GM12878 (cell line): ENCODE results near the gene MEAK7. TPM values are rescaled to one million over a fixed set of nuclear protein-coding genes. Genes with fewer than 3 reads are reported as not detected.
A peak's percentile ranks its signal among the peaks of the same experiment; 100 is the strongest.

Experiments used
- ATAC-seq: fragments of 200-7000 bp; cut with Tn5 transposase; 3 replicates; pipeline ENCODE4 v1.9.1; 2020; ENCODE audit warnings: mild to moderate bottlenecking, moderate library complexity
- BruUV-seq: library from RNA; stranded (reverse); fragments of 400-500 nt; replicated peaks from 2 replicates; lab custom pipeline; 2021; lab: Mats Ljungman, UMichigan
- CTCF ChIA-PET: fragments of 300-600 bp; sonication (Branson Sonifier 250); formaldehyde crosslinking; extraction: SDS; loops from one replicate; lab custom pipeline; 2021; ENCODE audit warnings: inconsistent platforms; lab: Yijun Ruan, JAX
- POLR2A ChIA-PET: fragments of 350-600 bp; formaldehyde crosslinking; extraction: SDS; loops from one replicate; lab custom pipeline; 2021; ENCODE audit warnings: inconsistent platforms; lab: Charles Lee
- RAD21 ChIA-PET: fragments of 300-600 bp; sonication (Branson Sonifier 250); formaldehyde crosslinking; loops from one replicate; lab custom pipeline; 2023; ENCODE audit warnings: antibody characterized with exemption; ENCODE audit not compliant: unreplicated experiment; lab: Charles Lee
- SMC1A ChIA-PET: fragments of 300-600 bp; sonication (Branson Sonifier 250); formaldehyde crosslinking; loops from one replicate; lab custom pipeline; 2023; ENCODE audit not compliant: unreplicated experiment, uncharacterized antibody; lab: Charles Lee
- DNase-seq: peaks from one replicate; pipeline ENCODE4 v3.0.0-alpha.2; 2011; ENCODE audit warnings: low read depth, low spot score
- FAIRE-seq: peaks from 3 replicates; lab custom pipeline; 2011; peaks lifted over from hg19 to GRCh38; lab: Jason Lieb, UNC
- H2AFZ ChIP-seq: 2 replicates; pipeline ENCODE4 v1.6.0; 2011; ENCODE audit warnings: low read depth, low read length, control low read depth; ENCODE audit not compliant: control insufficient read depth
- H3K27ac ChIP-seq: 2 replicates; pipeline ENCODE4 v1.5.1; 2011; ENCODE audit warnings: control low read depth; ENCODE audit not compliant: control insufficient read depth, insufficient read depth
- H3K27me3 ChIP-seq, 2 experiments: replicated peaks in 1 of 2; 2 replicates each; pipeline versions ENCODE4 v1.6.0 to v1.6.1; 2011; ENCODE audit warnings: low read length in 1 of 2; ENCODE audit not compliant: control insufficient read depth in 2 of 2, insufficient read depth in 2 of 2
- H3K36me3 ChIP-seq, 2 experiments: 2 replicates each; pipeline ENCODE4 v1.5.1; 2011; ENCODE audit warnings: low read length in 1 of 2; ENCODE audit not compliant: control insufficient read depth in 2 of 2, insufficient read depth in 2 of 2
- H3K4me1 ChIP-seq: 2 replicates; pipeline ENCODE4 v1.6.1; 2011; ENCODE audit warnings: mild to moderate bottlenecking, low read length, moderate library complexity, mixed read lengths; ENCODE audit not compliant: control insufficient read depth, insufficient read depth
- H3K4me2 ChIP-seq: 2 replicates; pipeline ENCODE4 v1.6.0; 2011; ENCODE audit warnings: control low read depth; ENCODE audit not compliant: control insufficient read depth, insufficient read depth
- H3K4me3 ChIP-seq: fragments of 200-600 bp; sonication (generic); 2 replicates; pipeline ENCODE4 v1.5.1; 2016
- H3K79me2 ChIP-seq: 2 replicates; pipeline ENCODE4 v1.6.0; 2011; ENCODE audit warnings: low read length; ENCODE audit not compliant: control insufficient read depth, insufficient read depth
- H3K9ac ChIP-seq: 2 replicates; pipeline ENCODE4 v1.8.0; 2011; ENCODE audit warnings: low read length, control low read depth, mixed read lengths; ENCODE audit not compliant: control insufficient read depth, insufficient read depth
- H3K9me3 ChIP-seq: replicated peaks from 3 replicates; pipeline ENCODE4 v1.5.1; 2011; ENCODE audit warnings: mild to moderate bottlenecking, low read length; ENCODE audit not compliant: control insufficient read depth, insufficient read depth
- H4K20me1 ChIP-seq: 2 replicates; pipeline ENCODE4 v1.6.0; 2011; ENCODE audit not compliant: control insufficient read depth, insufficient read depth
- BCL3 ChIP-seq: IDR thresholded peaks from 2 replicates; pipeline ENCODE4 v1.6.1; 2011; ENCODE audit warnings: borderline replicate concordance, low read depth, mild to moderate bottlenecking, moderate library complexity, low read length; ENCODE audit not compliant: insufficient read depth, poor library complexity, severe bottlenecking
- BHLHE40 ChIP-seq, 2 experiments: fragments of 450-650 bp in 1 of 2; IDR thresholded peaks; 2 replicates each; pipeline ENCODE4 v1.6.1; 2011 to 2017; ENCODE audit warnings: low read depth in 2 of 2, borderline replicate concordance in 1 of 2, improper control_type of control experiment in 1 of 2, low read length in 1 of 2, mild to moderate bottlenecking in 1 of 2
- EP300 ChIP-seq, 2 experiments: fragments of 150-350 bp in 1 of 2; IDR thresholded peaks; 2 replicates each; pipeline ENCODE4 v1.6.1; 2011 to 2012; ENCODE audit warnings: low read depth in 2 of 2, low read length in 2 of 2, borderline replicate concordance in 1 of 2, improper control_type of control experiment in 1 of 2, inconsistent platforms in 1 of 2; ENCODE audit not compliant: control insufficient read depth in 1 of 2
- FOXM1 ChIP-seq: IDR thresholded peaks from 2 replicates; pipeline ENCODE4 v1.6.1; 2012; ENCODE audit warnings: low read depth, mild to moderate bottlenecking, inconsistent platforms, low read length, moderate library complexity
- HCFC1 ChIP-seq: fragments of 150-350 bp; IDR thresholded peaks from 2 replicates; pipeline ENCODE4 v1.6.1; 2014; ENCODE audit warnings: low read length
- IKZF2 ChIP-seq, 2 experiments: fragments of 450-650 bp; IDR thresholded peaks; 2 replicates each; pipeline ENCODE4 v1.6.1; 2017; ENCODE audit warnings: mild to moderate bottlenecking in 2 of 2, moderate library complexity in 2 of 2
- JUNB ChIP-seq: IDR thresholded peaks from 2 replicates; pipeline ENCODE4 v1.6.1; 2016; ENCODE audit warnings: antibody characterized with exemption, mild to moderate bottlenecking
- MEF2B ChIP-seq: fragments of 450-650 bp; IDR thresholded peaks from 2 replicates; pipeline ENCODE4 v1.6.1; 2018; ENCODE audit warnings: mild to moderate bottlenecking, moderate library complexity; ENCODE audit not compliant: partially characterized antibody, poor library complexity, severe bottlenecking
- MYB ChIP-seq: fragments of 150-350 bp; IDR thresholded peaks from 2 replicates; pipeline ENCODE4 v1.6.1; 2014; ENCODE audit warnings: mild to moderate bottlenecking, low read depth, low read length, borderline replicate concordance
- NR2C2 ChIP-seq: IDR thresholded peaks from 2 replicates; pipeline ENCODE4 v1.6.1; 2011; ENCODE audit warnings: borderline replicate concordance, low read depth; ENCODE audit not compliant: control insufficient read depth, insufficient read length
- NR2F1 ChIP-seq: fragments of 450-650 bp; conservative IDR thresholded peaks from 2 replicates; pipeline ENCODE4 v1.6.1; 2017; ENCODE audit warnings: mild to moderate bottlenecking
- PAX8 ChIP-seq: fragments of 450-650 bp; IDR thresholded peaks from 2 replicates; pipeline ENCODE4 v1.6.1; 2017; ENCODE audit warnings: mild to moderate bottlenecking, moderate library complexity
- RAD51 ChIP-seq: fragments of 450-650 bp; IDR thresholded peaks from 2 replicates; pipeline ENCODE4 v1.6.1; 2016; ENCODE audit warnings: moderate library complexity, mild to moderate bottlenecking, inconsistent platforms
- SMAD1 ChIP-seq: fragments of 450-650 bp; IDR thresholded peaks from 2 replicates; pipeline ENCODE4 v1.6.1; 2018; ENCODE audit warnings: mild to moderate bottlenecking, low read depth; ENCODE audit not compliant: partially characterized antibody
- SUPT20H ChIP-seq: IDR thresholded peaks from 2 replicates; pipeline ENCODE4 v1.6.1; 2011; ENCODE audit warnings: low read depth, mild to moderate bottlenecking, low read length, moderate library complexity, borderline replicate concordance; ENCODE audit not compliant: control insufficient read depth
- ZNF622 ChIP-seq: fragments of 450-650 bp; IDR thresholded peaks from 2 replicates; pipeline ENCODE4 v1.6.1; 2017; ENCODE audit warnings: mild to moderate bottlenecking, inconsistent platforms
- WGBS: methylation state at CpG from one replicate; pipeline ENCODE4 v1.1.6; 2016; ENCODE audit warnings: low lambda C conversion rate; ENCODE audit not compliant: insufficient replicate concordance, insufficient coverage; ENCODE audit errors: missing lambda C conversion rate; 5-methylcytosine and 5-hydroxymethylcytosine counted together
- in situ Hi-C: fragments of 300-500 bp; cut with MboI; formaldehyde crosslinking; loops from 9 replicates; pipeline ENCODE4 v1.14.3; 2018; ENCODE audit warnings: mixed read lengths
- intact Hi-C: fragments of 100-400 bp; cut with micrococcal nuclease; formaldehyde crosslinking; loops from one replicate; pipeline ENCODE4 v1.14.2; 2022; ENCODE audit not compliant: unreplicated experiment
- polyA plus RNA-seq, 11 experiments: library from polyadenylated mRNA; depleted of rRNA in 4 of 11; unstranded in 6 of 11; stranded (reverse) in 5 of 11; fragments of >200 nt; fragmentation: Nextera tagmentation in 4 of 11; fragmentation: Illumina TruSeq in 1 of 11; extraction: Ambion mirVana in 4 of 11; extraction: Trizol in 1 of 11; gene quantifications; 1 replicate in 1 of 11; 2 replicates in 10 of 11; pipeline versions ENCODE4 v1.2.1 to v1.2.3, GENCODE V29; 2011 to 2016; ENCODE audit warnings: inconsistent platforms in 2 of 11, missing spikeins in 2 of 11, low read depth in 1 of 11
- total RNA-seq, 4 experiments: library from RNA; depleted of rRNA in 3 of 4; stranded (reverse); fragments of >200 nt in 3 of 4; fragmentation: Illumina TruSeq in 1 of 4; extraction: Trizol in 1 of 4; gene quantifications; 2 replicates each; pipeline versions ENCODE4 v1.2.1 to v1.2.3, GENCODE V29; 2013 to 2021
- TF ChIP-seq, protein P1 (sequence below): IDR thresholded peaks from 2 replicates; pipeline ENCODE4 v1.6.1; 2012; ENCODE audit warnings: low read length, inconsistent platforms
- TF ChIP-seq, protein P2 (sequence below): fragments of 450-650 bp; IDR thresholded peaks from 2 replicates; pipeline ENCODE4 v1.6.1; 2017; ENCODE audit warnings: mild to moderate bottlenecking

The MEAK7 gene
- total and polyA plus RNA-seq, 10 of the 15 experiments (the other 5 are each of a cell fraction or from before 2014, with no cell fraction given): 1.4 to 11.9 (median 6.4) TPM

DNA sequence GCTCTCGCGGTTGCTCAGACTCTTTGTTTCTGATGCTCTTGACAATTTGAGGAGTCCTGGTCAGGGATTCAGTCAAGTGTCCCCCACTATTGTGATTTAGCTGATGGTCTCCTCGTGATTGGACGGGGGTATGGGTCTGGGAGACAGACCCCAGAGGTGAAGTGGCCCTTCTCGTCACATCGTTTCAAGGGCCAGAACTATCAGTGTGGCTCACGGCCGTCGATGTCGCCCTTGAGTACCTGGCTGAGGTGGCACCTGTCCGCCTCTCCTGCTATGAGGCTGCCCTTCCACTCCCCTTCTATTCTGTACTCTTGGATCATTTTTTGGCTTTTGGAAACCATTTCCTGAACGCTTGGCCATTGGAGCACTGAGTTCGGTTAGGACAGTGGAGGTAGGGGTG lies 7.4 kb upstream of the MEAK7 start:
- FAIRE-seq: no peak
- intact Hi-C loops: loop anchor here (1.0 to 2.0 kb wide), 4 partner anchors 82 to 215 kb away; no protein-coding TSS in a partner anchor
- H3K27me3 ChIP-seq: no peaks in the 10 kb centered on the region
- ChIA-PET POLR2A (interaction anchor here (1.1 to 5.8 kb wide), 4 partner anchors 74 to 110 kb away, joined by 3 to 60 read pairs (median 6); no protein-coding TSS in a partner anchor), CTCF (interaction anchor here (1.1 to 11.6 kb wide), 19 partner anchors 8 to 441 kb away, joined by 3 to 299 read pairs (median 7); partner anchors contain the start of gene COTL1), RAD21 (interaction anchor here (1.2 to 6.6 kb wide), 5 partner anchors 58 to 216 kb away, joined by 4 to 194 read pairs (median 62); partner anchors contain the start of gene COTL1), SMC1A (interaction anchor here (0.9 to 13.2 kb wide), 15 partner anchors 9 to 242 kb away, joined by 3 to 183 read pairs (median 18); partner anchors contain the start of gene COTL1)
- BruUV-seq: no TSS peak
- ATAC-seq: no peak
- in situ Hi-C loops: loop anchor here (5.0 to 25.0 kb wide), 3 partner anchors 110 to 450 kb away; no protein-coding TSS in a partner anchor
- no peaks in the 10 kb centered on the region for H4K20me1 ChIP-seq
- peaks cover 61% of the 10 kb centered on the region for H3K4me1 ChIP-seq
- no peaks in the 10 kb centered on the region for H3K36me3 ChIP-seq
- no peaks in the 10 kb centered on the region for H3K9me3 ChIP-seq
- 65% methylated on average over 13 of the region's 13 CpGs for WGBS
- H3K4me2 ChIP-seq: peak overlapping the region; percentile 23
- H3K27ac ChIP-seq: peak overlapping the region; percentile 63
- DNase-seq: no peak
- peak overlapping the region; percentile 39 for H3K9ac ChIP-seq
- peaks cover 2% of the 10 kb centered on the region; the same call in 1 of the 2 replicates for H3K79me2 ChIP-seq
- H2AFZ ChIP-seq: peak overlapping the region; percentile 65
- H3K4me3 ChIP-seq: no peak overlapping the region
- TF ChIP-seq IKZF2 (IDR thresholded peaks at IDR 0.05): no peak
- TF ChIP-seq BCL3: no peak
- no peak for TF ChIP-seq SMAD1
- no peak for TF ChIP-seq PAX8
- no peak for TF ChIP-seq EP300 (IDR thresholded peaks at IDR 0.05; ENCODE audit: borderline replicate concordance in 1 of 2, control insufficient read depth in 1 of 2, low read depth in 2 of 2, low read length in 2 of 2)
- TF ChIP-seq, protein P1, sequence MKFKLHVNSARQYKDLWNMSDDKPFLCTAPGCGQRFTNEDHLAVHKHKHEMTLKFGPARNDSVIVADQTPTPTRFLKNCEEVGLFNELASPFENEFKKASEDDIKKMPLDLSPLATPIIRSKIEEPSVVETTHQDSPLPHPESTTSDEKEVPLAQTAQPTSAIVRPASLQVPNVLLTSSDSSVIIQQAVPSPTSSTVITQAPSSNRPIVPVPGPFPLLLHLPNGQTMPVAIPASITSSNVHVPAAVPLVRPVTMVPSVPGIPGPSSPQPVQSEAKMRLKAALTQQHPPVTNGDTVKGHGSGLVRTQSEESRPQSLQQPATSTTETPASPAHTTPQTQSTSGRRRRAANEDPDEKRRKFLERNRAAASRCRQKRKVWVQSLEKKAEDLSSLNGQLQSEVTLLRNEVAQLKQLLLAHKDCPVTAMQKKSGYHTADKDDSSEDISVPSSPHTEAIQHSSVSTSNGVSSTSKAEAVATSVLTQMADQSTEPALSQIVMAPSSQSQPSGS: no peak
- TF ChIP-seq JUNB: no peak
- no peak for TF ChIP-seq MYB
- no peak for TF ChIP-seq SUPT20H
- TF ChIP-seq, protein P2, sequence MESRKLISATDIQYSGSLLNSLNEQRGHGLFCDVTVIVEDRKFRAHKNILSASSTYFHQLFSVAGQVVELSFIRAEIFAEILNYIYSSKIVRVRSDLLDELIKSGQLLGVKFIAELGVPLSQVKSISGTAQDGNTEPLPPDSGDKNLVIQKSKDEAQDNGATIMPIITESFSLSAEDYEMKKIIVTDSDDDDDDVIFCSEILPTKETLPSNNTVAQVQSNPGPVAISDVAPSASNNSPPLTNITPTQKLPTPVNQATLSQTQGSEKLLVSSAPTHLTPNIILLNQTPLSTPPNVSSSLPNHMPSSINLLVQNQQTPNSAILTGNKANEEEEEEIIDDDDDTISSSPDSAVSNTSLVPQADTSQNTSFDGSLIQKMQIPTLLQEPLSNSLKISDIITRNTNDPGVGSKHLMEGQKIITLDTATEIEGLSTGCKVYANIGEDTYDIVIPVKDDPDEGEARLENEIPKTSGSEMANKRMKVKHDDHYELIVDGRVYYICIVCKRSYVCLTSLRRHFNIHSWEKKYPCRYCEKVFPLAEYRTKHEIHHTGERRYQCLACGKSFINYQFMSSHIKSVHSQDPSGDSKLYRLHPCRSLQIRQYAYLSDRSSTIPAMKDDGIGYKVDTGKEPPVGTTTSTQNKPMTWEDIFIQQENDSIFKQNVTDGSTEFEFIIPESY: no peak
- TF ChIP-seq FOXM1: no peak
- no peak for TF ChIP-seq NR2F1
- TF ChIP-seq BHLHE40 (IDR thresholded peaks at IDR 0.05; ENCODE audit: borderline replicate concordance in 1 of 2, low read depth in 2 of 2, low read length in 1 of 2): no peak
- no peak for TF ChIP-seq NR2C2
- no peak for TF ChIP-seq MEF2B
- TF ChIP-seq ZNF622: no peak
- TF ChIP-seq RAD51: no peak
- no peak for TF ChIP-seq HCFC1
